Motor neuron (in vitro differentiated cells): ENCODE data around the gene GHRHR. TPM values are rescaled to one million over a fixed set of nuclear protein-coding genes. Genes with fewer than 3 reads are reported as not detected.

ENCODE experiments used
- ATAC-seq, 8 experiments: fragments of 200-7000 bp; cut with Tn5 transposase; replicated peaks in 6 of 8; 2 replicates each; pipeline ENCODE4 v1.8.0; 2021; ENCODE audit warnings: mild to moderate bottlenecking in 8 of 8, moderate library complexity in 8 of 8
- H3K27ac ChIP-seq, 2 donors: fragments of 250-450 bp; sonication (Bioruptor Pico); 2 replicates each; pipeline ENCODE4 v1.9.0; 2021; ENCODE audit warnings: antibody characterized with exemption in 2 of 2, mild to moderate bottlenecking in 2 of 2, moderate library complexity in 1 of 2
- H3K4me1 ChIP-seq, 2 donors: fragments of 250-450 bp; sonication (Bioruptor Pico); replicated peaks in 1 of 2; 2 replicates each; pipeline ENCODE4 v1.6.1; 2021; ENCODE audit warnings: antibody characterized with exemption in 2 of 2, mild to moderate bottlenecking in 2 of 2, moderate library complexity in 1 of 2
- H3K4me3 ChIP-seq, 5 donors: fragments of 250-450 bp; sonication (Bioruptor Pico); 2 replicates each; pipeline ENCODE4 v1.9.0; 2021; ENCODE audit warnings: antibody characterized with exemption in 5 of 5, mild to moderate bottlenecking in 5 of 5, moderate library complexity in 4 of 5
- WGBS, 10 experiments: fragments of 450-650 bp; shearing (Covaris generic); methylation state at CpG; one replicate each; pipeline ENCODE4 v1.0.0; 2022; 5-methylcytosine and 5-hydroxymethylcytosine counted together
- in situ Hi-C, 9 experiments: fragments of 400-800 bp; cut with MboI; loops; one replicate each; pipeline ENCODE4 v1.15.0; 2021; ENCODE audit warnings: low sequenced_read_pairs in 9 of 9, low pct_unique_long_range_greater_than_20kb in 2 of 9; ENCODE audit not compliant: unreplicated experiment in 9 of 9
- total RNA-seq, 8 experiments: library from RNA; unstranded; fragments of 300-600 nt; gene quantifications; 2 replicates each; pipeline versions ENCODE4 v1.2.3 to v1.2.4, GENCODE V29; 2022

Gene GHRHR
- total RNA-seq: 1 to 10 TPM in 3 of 8 experiments, under 1 TPM in 2, not detected in 3; 0.56 to 4.9 (median 1.6) TPM

DNA sequence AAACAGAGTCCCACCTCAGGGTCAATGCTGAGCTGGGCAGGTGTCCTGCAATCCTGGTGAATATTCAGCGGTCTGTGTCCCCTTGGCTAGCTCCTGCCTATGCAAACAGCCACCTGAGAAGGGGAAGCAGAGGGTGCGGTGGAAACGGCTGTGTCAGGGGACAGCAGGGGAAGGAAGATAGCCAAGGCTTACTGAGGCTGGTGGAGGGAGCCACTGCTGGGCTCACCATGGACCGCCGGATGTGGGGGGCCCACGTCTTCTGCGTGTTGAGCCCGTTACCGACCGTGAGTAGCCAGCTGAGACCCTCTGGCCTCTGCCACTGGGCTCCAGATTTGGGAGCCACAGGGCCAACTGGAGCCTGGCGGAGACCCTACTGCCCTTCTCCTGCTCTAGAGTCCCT lies at the start of gene GHRHR:
TSS of gene GHRHR (plus strand) at position 112 of the 400 bp plus-strand sequence. CDS start at position 228, 116 bp downstream.
- Histone ChIP-seq H3K4me3 (no peak within 1 kb of the TSS), H3K27ac (no peak within 1 kb of the TSS), H3K4me1 (no peaks in the 10 kb centered on the region)
- in situ Hi-C loops: loop anchor here in 2 of 9 experiments (25.0 kb wide), 1 partner anchor 152 kb away; no protein-coding TSS in a partner anchor
- 80 to 93% (median 88%) methylated on average over 1 to 5 of the region's 11 CpGs; no CpG with 5 or more reads in 6 of the 10 experiments for whole genome bisulfite sequencing, 10 experiments
- no peak for ATAC-seq

DNA sequence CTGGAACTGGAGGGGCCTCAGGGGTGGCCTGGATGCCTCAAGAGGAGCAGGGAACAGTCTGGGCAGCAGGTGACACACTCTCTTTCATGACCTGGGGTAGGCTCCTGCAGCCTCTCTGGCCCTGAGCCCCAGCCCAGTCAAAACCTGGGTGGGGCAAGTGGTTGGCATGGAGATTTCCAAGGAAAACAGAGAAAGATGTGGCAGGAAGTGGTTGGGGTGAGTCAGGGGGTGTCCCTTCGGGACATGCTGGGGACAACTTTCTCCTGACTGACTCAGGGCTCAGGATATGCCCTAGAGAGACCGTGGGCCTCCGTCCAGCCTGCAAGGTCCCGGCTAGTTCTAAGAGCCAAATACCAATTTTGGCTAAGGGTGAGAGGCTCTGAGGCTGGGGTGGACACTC lies 49.2 kb upstream of the GHRHR start:
- peaks cover 13 to 25% of the 10 kb centered on the region in 2 donors for H3K4me1 ChIP-seq
- H3K27ac ChIP-seq: no peak overlapping the region
- 0 to 80% (median 38%) methylated on average over 1 to 4 of the region's 4 CpGs; no CpG with 5 or more reads in 7 of the 10 experiments for WGBS, 10 experiments
- H3K4me3 ChIP-seq: no peak overlapping the region
- ATAC-seq: peak in 4 of 8 experiments; percentile 8 to 68 (median 36)
- in situ Hi-C loops: no loop called here

DNA sequence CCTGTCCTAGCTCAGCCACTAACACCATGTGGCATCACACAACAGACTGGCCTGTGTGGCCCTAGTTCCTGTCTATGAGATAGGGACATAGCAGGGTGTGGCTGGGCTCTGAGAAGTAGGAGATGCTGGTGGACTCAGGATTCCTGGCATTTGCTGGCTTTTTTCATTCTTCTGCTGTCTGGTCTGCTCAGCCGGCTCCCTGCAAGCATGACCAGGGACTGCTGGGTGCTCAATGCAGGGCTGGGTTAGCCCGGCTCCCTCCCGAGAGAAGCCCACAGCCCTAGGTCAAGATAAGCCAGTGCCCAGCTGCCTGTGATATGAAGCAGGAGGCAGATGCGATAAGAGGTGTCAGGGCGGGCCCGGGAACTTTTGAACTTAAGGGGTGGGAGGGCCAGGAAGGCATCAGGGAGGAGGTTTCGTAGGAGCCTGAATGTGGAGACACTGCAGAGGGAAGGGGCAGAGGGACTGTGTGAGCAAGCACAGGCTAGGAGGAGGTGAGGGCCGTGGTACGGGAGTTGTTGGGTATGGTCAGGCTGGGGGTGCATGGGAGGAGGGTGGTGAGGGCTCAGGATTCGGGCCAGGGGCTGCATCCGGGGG lies 48.6 kb upstream of the GHRHR start:
- Histone ChIP-seq H3K27ac (no peak overlapping the region), H3K4me1 (peaks cover 13 to 25% of the 10 kb centered on the region in 2 donors), H3K4me3 (no peak overlapping the region)
- 94% methylated on average over 3 of the region's 11 CpGs; no CpG with 5 or more reads in 9 of the 10 experiments for WGBS, 10 experiments
- peak in 2 of 8 experiments; percentile 10 to 40 for ATAC-seq
- in situ Hi-C loops: no loop called here

DNA sequence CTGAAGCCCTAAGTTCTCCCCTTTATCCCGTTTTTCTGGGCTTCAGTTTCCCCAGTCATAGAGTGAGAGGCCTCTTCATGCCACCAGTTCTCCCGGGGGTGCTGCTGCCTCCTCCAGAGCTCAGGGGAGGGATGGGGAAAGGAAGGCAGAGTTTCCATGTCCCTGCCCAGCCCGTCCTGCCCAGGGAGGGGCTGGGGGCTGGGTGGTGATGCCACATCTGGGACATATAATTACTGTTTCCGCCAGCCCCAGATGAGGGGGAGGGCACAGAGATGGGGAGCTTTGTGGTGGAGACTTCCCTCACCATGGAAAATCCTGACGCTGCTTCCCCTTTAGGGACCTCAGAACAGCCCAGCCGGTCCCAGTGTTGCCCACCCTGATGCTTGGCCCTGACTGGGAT lies 48.0 kb upstream of the GHRHR start:
- WGBS, 10 experiments: no CpG with 5 or more reads among the region's 6 CpGs
- in situ Hi-C loops: no loop called here

DNA sequence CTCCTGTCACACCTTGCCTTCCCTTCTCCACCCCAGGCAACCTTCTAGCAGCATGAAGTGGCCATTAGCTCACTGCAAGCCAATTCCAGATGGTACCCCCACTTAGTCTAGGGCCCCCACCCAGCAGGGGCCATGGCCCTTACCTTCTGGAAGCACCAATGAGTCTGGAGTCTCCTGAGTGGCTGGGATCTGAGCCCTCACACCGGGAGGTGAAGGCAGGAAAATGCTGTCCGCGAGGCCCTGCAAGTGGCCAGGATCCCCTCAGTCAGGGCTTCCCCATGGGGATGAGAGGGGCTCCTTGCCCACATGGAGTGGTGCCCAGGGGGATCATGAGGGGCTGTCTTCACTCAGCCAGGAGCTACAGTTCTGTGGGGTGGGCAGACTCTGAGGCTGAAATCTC lies 47.5 kb upstream of the GHRHR start:
- no peak overlapping the region for H3K27ac ChIP-seq
- no peak overlapping the region for H3K4me3 ChIP-seq
- WGBS, 10 experiments: 60 to 90% methylated on average over 2 to 3 of the region's 3 CpGs; no CpG with 5 or more reads in 8 of the 10 experiments

More for the DNA sequence above, 48.0 kb upstream of the GHRHR start:
- Histone ChIP-seq H3K4me3 (no peak overlapping the region), H3K27ac (no peak overlapping the region), H3K4me1 (peaks cover 13 to 28% of the 10 kb centered on the region in 2 donors)
- no peak for ATAC-seq

DNA sequence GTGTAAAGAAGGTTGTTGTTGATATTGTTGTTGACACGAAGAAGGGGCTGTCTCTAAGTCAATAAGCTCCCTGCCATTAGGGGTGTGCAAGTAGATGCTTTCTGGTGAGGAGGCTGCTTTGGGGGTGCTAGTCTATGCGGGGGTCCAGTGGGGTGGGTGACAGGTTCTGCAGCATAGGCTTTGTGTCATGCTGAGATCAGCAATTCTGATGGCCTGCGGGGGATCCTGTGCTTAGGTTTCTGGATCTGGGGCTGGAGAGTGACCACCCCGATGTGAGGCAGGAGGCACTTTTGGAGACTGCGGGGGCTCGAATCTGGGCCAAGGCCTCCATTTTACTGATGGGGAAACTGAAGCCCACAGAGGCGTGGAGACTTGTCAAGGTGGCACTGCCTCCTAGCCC lies 47.0 kb upstream of the GHRHR start:
- Histone ChIP-seq H3K4me1 (peaks cover 11 to 29% of the 10 kb centered on the region in 2 donors), H3K4me3 (no peak overlapping the region), H3K27ac (no peak overlapping the region)
- ATAC-seq: no peak
- in situ Hi-C loops: no loop called here
- WGBS, 10 experiments: 40 to 93% (median 80%) methylated on average over 1 to 3 of the region's 7 CpGs; no CpG with 5 or more reads in 6 of the 10 experiments

More for the DNA sequence above, 47.5 kb upstream of the GHRHR start:
- ATAC-seq: no peak
- peaks cover 11 to 31% of the 10 kb centered on the region in 2 donors for H3K4me1 ChIP-seq
- in situ Hi-C loops: no loop called here

DNA sequence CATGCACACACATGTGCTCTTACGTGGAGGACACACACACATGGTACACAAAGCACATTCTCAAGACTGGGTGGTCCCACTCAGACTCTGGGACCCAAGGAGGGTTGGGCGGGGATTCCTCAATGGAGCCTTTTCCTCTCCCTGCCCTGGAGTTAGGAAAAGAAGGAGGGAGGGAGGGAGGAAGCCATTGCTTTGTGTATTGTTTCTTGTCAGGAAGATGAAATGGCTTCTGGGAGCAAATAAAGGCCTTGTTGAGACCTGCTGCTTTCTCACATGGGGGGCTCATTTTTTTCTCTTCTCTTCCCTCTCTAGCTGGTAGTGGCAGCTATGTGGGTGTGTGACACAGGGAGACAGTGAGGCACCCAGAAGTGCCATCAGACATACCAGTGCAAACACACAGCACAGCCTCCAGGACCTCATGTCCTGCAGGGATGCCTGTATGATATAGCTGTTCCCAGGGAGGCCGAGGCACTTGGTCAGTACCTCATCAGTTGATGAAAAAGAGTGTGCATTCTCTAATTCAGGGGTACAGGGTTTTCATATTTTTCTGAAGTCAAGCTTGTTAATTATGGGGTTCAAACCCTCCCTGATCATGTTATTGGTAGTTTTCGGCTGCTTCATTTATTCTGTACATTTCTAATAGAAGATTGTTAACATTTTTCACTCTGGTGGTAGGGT lies 46.4 kb upstream of the GHRHR start:
- no peak overlapping the region for H3K4me3 ChIP-seq
- ATAC-seq: no peak
- peaks cover 11 to 28% of the 10 kb centered on the region in 2 donors for H3K4me1 ChIP-seq
- in situ Hi-C loops: no loop called here
- WGBS, 10 experiments: 71 to 100% (median 90%) methylated on average over 1 to 4 of the region's 4 CpGs
- H3K27ac ChIP-seq: no peak overlapping the region

DNA sequence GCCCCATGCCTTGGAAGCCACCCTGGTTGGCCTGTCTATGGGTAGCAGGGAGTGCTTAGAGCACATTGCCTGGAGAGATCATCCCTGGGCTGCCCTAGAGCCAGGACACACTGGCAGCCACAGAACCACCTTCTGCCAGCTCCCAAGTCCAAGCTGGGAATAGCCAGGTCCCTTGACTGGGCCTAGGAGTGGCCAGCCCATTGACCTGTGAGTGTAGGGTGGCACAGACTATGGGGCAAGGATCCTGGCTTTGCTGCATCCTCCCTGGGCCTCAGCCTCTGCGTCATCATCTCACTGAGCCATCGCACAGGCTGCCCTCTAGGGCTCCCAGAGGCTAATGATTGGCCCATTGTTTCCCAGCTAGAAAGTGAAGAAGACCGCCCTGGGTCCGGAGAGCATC lies 45.1 kb upstream of the GHRHR start:
- WGBS, 10 experiments: 90 to 100% (median 93%) methylated on average over 2 to 3 of the region's 4 CpGs; no CpG with 5 or more reads in 7 of the 10 experiments
- Histone ChIP-seq H3K4me3 (no peak overlapping the region), H3K27ac (no peak overlapping the region), H3K4me1 (peaks cover 11 to 25% of the 10 kb centered on the region in 2 donors)
- in situ Hi-C loops: no loop called here
- no peak for ATAC-seq

DNA sequence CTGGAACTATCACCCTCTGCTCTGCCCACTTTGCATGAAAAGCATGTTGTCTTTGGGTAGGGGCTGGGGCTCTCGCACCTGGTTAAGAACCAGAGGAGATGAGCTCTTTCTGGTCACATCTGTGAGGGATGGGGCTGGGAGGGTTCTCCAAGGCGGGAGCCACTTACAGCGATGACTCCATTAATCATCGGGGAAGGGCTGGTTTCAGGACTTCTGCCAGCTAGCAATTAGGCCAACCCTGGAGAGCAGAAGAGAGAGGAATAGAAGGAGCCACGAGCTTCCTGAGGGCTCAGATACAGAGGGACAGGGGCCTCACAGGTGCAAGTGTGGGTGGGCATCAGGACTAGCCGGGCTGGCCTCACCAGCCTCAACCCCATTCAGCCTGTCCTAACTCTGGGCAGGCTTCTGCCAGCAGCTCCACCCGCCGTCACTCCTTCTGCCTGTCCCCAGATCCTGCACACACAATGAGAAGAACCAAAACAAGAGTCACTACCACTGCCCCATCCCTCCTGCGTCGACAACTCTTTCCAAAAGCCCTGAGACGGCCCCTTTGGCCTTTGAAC lies 43.7 kb upstream of the GHRHR start:
- ATAC-seq: peak in 2 of 8 experiments; percentile 59 to 75
- Histone ChIP-seq H3K27ac (no peak overlapping the region), H3K4me1 (peaks cover 11 to 25% of the 10 kb centered on the region in 2 donors), H3K4me3 (no peak overlapping the region)
- in situ Hi-C loops: no loop called here
- 0 to 100% (median 84%) methylated on average over 1 to 8 of the region's 11 CpGs; no CpG with 5 or more reads in 2 of the 10 experiments for WGBS, 10 experiments

DNA sequence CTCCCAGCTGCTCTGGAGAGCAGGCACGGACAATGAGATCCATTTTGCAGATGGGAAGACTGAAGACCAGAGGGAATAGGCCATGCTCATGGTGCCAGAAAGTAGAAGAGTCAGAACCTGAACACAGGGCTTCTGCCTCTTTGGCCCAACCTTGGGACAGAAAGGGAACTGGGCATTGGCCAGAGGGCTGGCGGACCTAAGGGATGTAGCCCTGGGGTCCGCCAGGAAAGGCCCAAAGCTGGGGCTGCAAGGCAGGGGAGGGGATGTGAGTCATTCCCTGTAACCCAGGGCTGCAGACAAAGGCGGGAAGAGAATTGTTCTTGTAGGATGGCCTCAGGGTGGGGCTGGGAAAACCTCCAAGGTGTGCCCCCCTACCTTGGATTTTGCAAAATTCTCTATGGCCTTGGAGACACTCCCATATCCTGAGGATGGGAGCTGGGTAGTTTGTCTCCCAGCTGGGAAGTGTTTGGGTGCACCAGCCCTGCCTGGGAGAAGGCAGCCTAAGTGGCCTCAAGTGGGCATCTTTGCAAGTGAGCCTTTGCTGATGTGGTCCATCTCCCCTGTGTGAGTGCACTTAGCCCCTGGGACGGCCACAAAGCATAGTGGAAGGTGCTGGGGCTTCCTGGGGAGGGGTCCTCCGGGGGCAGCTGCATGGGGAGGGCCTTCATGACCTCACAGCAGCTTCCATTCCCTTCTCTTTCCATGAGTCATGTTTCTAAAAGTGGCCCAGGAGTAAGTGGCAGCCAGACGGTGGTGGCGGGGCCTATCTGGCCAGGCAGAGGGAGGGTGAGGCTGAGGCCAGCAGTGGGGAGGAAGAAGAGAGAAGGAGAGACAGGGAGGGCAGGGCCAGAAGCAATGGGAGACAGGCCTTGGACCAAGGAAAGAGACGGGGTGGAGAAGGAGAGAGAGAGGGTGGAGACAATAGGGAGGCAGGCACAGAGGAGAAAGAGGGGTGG lies 42.9 kb upstream of the GHRHR start:
- H3K27ac ChIP-seq: no peak overlapping the region
- H3K4me3 ChIP-seq: no peak overlapping the region
- ATAC-seq: peak; percentile 42 to 92 (median 90)
- in situ Hi-C loops: no loop called here
- WGBS, 10 experiments: 0 to 100% (median 100%) methylated on average over 1 to 2 of the region's 9 CpGs; no CpG with 5 or more reads in 5 of the 10 experiments
- H3K4me1 ChIP-seq: peaks cover 11 to 25% of the 10 kb centered on the region in 2 donors

DNA sequence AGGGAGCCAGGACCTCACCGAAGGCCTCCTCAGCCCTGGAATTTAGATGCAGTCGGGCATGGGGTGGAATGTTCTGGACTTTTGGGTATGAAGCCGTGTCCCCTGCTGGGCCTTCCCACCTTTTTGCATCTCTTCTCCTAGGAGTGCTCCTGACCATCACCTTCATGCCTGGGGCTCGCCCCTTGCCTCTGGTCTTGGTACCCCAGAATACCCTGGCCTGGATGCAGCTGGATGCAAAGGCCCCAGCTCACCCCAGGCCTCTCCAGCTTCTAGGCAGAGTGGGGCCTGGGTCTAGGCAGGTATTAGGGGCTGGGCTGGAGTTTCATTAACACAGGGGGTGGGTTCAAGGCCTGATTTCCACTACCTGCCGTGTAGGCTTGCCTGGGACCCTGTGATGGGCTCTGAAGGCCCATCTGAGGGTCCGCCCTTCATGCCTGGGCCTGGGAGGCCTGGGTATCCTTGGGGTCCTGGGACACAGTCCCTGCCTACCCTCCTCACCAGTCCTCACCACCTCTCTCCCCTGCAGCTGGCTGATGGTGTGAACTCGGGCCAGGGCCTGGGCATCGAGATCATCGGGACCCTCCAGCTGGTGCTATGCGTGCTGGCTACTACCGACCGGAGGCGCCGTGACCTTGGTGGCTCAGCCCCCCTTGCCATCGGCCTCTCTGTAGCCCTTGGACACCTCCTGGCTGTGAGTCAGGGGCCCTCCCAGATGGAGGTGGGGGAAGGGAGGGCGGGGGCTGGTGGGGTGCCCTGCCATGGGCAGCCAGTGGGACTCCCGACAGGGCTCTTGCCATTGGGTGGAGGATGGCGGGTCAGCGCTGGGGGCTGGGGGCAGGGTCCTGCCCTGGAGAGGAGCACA lies 42.0 kb upstream of the GHRHR start:
- H3K4me1 ChIP-seq: peaks cover 8 to 20% of the 10 kb centered on the region in 2 donors
- H3K4me3 ChIP-seq: no peak overlapping the region
- ATAC-seq: peak in 3 of 8 experiments; percentile 8 to 9 (median 8)
- in situ Hi-C loops: no loop called here
- 14 to 100% (median 50%) methylated on average over 1 to 2 of the region's 19 CpGs; no CpG with 5 or more reads in 5 of the 10 experiments for WGBS, 10 experiments
- H3K27ac ChIP-seq: peak overlapping the region in 1 of 2 donors; percentile 19
